ENCODE results near the gene GSPT1.

The GSPT1 gene

GRCh38 chr16:11909653-11910545 lies 5.9 kb downstream of the GSPT1 start:
- no peak for DNase-seq

DNA sequence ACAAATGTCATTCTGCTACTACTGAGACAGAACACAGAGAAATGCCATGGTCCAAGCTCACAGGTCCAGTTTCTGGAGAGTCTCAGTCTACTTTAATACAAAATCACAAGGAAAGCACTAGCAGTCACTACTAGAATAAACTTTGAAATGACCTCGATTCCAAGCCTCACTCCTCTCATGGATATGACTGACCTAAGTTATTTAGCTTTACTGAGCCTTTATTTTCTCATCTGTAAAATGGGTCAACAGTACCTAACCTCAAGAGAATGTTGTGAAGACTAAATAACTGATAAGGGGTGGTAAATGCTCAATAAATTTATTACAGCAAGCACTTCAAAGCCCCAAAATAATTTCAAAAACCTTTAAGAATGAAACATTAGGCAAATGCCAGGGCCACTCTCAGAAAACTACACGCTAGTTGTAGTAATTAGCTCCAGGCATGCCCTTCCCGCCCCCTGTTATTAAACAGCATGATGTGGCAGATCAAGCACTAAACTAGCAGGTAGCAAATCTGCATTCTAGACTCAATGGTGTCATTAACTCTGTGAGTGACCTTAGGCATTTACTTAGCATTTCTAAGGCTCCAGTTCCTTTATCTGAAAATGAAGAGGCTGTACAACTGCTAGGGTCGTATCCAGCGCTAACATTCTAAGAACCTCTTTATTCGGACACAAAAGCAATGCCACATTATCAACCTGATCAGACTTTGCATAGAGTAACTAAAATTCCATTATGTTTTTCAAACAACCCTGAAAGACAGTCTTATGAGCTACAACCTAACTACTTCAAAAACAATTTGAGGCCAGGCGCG lies 8.4 kb downstream of the GSPT1 start:
- DNase-seq, result no peak

DNA sequence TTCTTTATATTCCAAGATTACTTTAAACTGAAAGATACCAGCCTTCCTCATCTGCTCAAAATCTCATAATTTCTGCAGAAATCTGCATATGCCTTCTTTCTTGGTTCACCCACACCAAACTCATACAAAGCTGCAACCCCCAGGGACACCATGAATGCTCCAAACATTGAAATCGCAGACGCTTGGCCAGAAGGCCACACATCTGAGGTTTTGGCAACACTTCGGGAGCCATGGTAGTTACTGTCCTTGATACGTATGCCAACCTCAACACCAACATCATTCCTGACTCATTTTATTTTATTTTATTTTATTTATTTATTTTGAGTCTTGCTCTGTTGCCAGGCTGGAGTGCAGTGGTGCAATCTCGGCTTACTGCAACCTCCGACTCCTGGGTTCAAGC lies 11.8 kb downstream of the GSPT1 start:
- DNase-seq, result no peak

DNA sequence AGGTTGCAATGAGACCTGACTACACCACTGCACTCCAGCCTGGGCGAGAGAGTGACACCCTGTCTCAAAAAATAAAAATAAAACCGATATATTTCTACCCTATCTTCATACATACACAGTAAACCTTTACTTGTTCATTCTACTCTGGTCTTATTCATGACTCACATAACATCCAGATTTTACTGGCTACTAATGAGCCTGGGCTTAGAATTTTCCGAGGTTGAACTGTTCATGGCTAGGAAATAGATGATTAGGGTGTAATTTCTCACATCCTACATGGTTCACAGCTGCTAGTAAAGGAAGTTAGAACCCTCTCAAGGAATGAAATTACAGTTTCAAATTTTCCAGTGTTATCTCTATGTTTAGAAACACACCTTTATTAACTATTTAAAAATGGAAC lies 14.7 kb downstream of the GSPT1 start:
- no peak for DNase-seq

GRCh38 chr16:11896486-11897176 lies 19.1 kb downstream of the GSPT1 start:
- no peak for DNase-seq

DNA sequence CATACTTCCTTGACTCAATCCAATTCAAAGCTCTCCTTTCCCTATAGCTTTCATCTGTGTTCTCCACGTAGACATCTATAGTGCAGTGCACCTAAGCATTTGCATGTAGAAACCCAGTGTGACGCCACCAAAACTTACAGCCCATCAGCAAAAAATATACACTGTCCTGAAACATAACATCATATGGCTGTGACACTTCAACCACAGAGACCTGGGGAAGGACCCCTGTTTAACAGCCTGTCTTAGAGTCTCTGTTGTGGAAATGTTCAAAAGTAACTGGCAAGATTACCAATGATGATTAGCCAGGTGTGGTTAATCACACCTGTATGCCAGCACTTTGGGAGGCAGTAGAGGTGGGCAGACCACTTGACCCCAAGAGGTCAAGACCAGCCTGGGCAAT lies 22.2 kb downstream of the GSPT1 start:
- no peak for DNase-seq

- DNase-seq, result no peak
Measured at GRCh38 chr16:11892761-11893160, 23.0 kb downstream of the GSPT1 start.

GRCh38 chr16:11890231-11890965 lies 25.4 kb downstream of the GSPT1 start:
- DNase-seq, result no peak

GRCh38 chr16:11886881-11887280 lies 28.9 kb downstream of the GSPT1 start:
- no peak for DNase-seq

DNA sequence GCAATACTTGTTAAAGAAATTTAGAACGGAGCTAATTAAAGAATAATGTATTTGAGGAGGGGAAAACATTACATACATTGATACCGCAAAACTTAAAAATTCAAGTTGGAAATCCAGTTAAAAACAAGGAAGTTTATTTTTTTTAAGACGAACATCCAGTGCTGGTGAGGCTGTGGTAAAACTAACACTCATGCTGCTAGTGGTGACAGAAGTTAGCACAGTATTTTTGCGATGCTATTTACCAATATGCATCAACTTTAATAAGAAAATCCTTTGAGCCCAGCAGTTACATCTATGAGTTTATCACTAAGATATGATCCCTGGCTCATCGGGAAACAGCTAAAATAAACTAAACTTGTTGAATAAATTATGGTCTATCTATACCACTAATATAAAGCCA lies 31.7 kb downstream of the GSPT1 start:
- DNase-seq, result no peak

DNA sequence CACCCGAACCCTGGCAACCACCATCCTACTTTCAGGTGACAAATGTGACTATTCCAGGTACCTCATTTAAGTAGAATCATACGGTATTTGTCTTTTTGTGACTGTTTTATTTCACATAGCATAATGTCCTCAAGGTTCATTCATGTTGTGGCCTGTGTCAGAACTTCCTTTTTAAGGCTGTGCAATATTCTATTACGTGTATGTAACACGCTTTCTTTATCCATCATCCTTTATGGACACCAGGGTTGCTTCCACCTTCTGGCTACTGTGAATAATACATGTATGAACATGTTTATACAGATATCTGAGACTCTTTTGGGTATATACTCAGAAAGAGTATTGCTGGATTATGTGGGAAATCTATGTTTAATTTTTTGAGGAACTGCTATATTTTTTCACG lies 35.7 kb downstream of the GSPT1 start:
- DNase-seq, result no peak

DNA sequence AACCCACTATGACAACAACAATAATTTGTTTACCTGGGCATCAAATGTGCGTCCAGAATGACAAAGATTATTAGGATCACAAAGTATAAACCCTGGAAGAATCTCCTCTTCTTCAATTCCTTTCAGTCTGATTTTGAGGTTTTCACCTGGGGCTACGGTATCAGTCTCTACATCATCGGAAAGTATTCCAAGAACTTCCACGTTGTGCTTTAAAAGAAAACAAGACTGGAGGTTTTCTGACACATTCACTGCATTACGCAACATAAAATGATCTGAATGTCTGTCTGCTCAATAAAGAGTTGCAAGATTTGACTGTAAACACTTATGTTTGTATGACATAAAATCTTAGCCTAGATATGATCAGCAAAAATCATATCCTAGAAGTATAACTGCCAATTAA lies 38.4 kb downstream of the GSPT1 start:
- DNase-seq, result no peak

GRCh38 chr16:11876306-11876705 lies 39.5 kb downstream of the GSPT1 start:
- no peak for DNase-seq

- no peak for DNase-seq
Measured at GRCh38 chr16:11875721-11876120, 40.0 kb downstream of the GSPT1 start.

DNA sequence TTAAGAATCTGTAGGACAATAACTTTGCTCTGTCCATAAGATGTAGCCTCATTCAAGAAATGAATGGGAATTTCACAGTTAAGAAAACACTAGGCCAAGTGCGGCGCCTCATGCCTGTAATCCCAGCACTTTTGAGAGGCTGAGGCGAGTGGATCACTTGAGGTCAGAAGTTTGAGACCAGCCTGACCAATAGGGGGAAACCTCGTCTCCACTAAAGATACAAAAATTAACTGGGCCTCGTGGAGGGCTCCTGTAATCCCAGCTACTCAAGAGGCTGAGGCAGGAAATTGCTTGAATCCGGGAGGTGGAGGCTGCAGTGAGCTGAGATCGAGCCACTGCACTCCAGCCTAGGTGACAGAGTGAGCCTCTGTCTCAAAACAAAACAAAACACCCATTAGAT lies 44.6 kb downstream of the GSPT1 start:
- no peak for DNase-seq

GRCh38 chr16:11870399-11870798 lies 45.4 kb downstream of the GSPT1 start:
- no peak for DNase-seq

DNA sequence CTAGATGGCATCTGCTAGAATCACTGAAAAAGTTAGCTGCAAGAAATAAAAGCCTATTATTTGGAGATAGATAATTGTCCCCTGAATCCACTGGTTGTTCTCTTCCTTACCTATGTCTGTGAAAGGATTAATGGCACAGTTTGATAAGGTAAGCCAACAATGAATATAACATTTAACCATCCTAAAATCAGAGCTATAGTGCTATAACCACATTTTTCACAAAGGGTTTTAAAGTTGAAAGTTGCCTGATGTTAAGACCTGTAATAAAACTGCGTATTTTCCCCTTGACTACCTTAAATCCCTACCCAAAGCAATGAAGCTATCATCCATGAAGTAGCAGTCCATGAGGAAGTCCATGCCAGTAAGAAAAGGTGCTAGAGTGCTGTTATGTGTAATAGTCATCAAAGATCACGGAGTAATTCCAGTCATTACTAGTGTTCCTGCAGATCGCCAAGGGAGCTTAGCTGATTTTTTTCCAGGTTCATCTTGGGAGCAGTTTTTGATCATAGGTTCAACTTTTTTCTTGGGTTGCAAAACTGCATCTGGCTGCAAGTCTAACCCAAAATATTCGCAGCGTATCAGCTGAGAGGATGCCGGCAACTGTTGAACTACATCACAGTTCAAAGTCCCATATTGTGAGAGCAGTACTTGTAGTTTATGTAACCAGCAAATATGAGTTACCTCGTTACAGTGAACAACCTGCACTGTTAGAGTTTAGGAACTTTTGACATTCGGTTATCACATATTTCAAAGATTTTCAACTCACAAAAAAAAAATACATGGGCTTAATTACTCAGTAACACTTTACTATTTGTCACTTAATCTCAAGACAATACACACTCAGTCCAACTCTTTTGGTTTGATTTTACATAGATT lies 46.2 kb downstream of the GSPT1 start:
- DNase-seq, result no peak

DNA sequence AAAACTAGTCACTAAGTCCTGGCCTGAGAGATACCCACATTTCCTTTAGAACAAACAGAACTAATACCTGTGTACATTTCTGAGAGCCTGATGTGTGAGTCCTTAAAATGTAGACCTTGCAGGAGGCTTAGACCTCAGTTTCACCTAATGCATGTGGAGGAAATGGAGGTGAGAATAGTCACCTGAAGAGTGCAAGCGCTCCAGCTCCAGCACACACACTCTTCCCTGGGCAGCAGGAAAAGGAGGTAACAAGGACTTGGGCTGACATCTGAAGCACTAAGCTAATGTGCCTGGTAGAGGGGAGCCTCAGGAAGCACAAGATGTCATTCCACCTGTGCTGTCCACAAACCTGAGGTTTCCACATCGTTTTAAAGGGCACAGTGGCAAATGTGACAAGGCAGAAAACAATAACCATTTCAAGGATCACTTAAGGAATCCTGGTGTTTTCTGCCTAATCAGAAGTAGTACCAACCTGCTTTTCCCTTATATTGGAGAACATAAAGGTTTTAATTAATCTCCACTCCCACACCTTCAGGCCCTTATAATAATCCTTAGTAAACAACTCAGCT lies 47.3 kb downstream of the GSPT1 start:
- DNase-seq, result no peak

DNA sequence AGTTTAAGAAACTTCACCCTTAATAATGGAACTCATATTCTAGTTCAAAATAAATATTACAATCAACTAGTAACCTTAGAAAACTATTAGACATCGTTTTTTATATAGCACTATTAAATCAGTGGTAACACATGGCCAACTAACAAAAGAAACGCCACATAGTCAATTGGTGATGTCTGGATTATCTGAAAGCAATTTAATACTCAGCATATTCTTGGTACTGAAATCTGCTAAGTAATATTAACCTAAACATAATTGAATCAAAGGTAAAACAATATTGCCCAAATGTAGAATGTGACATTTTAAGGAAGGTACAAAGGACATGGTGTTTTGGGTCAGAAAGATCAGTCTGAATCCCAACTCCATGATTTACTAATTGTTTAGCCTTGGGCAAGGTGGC lies 53.3 kb downstream of the GSPT1 start:
- DNase-seq, result no peak

DNA sequence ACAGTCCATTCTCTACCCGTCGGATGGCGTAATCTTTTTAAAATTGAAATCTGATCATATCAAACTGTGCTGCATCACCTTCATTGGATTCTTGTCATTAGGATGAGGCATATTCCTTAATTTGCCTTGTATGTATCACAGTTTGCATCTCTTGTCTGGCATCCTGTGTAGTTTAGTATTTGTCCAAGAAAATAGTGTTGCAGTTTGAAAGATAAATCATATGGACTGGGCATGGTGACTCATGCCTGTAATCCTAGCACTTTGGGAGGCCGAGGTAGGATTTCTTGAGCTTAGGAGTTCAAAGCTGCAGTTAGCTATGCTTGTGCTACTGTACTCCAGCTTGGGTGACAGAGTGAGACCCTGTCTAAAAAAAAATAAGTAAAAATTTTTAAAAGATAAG lies 58.6 kb downstream of the GSPT1 start:
- DNase-seq, result no peak

- DNase-seq, result no peak
Measured at GRCh38 chr16:11852092-11852809, 63.5 kb downstream of the GSPT1 start.
